Lung (tissue), 12 donors: ENCODE data around the gene DHRSX. TPM values are rescaled to one million over a fixed set of nuclear protein-coding genes. Genes with fewer than 3 reads are reported as not detected.
"Not testable (repeated sequence)": the region's sequence is repeated elsewhere in the genome, so short reads cannot be mapped to it uniquely, and the experiment has no call there.

Experiments
- ATAC-seq: fragments of 200-7000 bp; cut with Tn5 transposase; one replicate; pipeline ENCODE4 v1.9.1; 2020; ENCODE audit warnings: moderate number of reproducible peaks; ENCODE audit not compliant: insufficient read depth, low FRiP score
- DNase-seq, 3 donors: peaks; one replicate each; pipeline ENCODE4 v3.0.0-alpha.2; 2013 to 2017
- H3K27ac ChIP-seq, 2 donors: one replicate each; pipeline ENCODE4 v1.5.1; 2013; ENCODE audit warnings: mild to moderate bottlenecking in 2 of 2, moderate library complexity in 2 of 2, control low read depth in 1 of 2, inconsistent platforms in 1 of 2, low read depth in 1 of 2, low read length in 1 of 2
- H3K27me3 ChIP-seq, 3 donors: one replicate each; pipeline ENCODE4 v1.5.1; 2013; ENCODE audit warnings: low read length in 2 of 3; ENCODE audit not compliant: control insufficient read depth in 3 of 3, insufficient read depth in 3 of 3
- H3K36me3 ChIP-seq, 4 donors: one replicate each; pipeline ENCODE4 v1.5.1; 2013; ENCODE audit warnings: low read length in 4 of 4, mild to moderate bottlenecking in 1 of 4, moderate library complexity in 1 of 4; ENCODE audit not compliant: control insufficient read depth in 4 of 4, insufficient read depth in 4 of 4
- H3K4me1 ChIP-seq, 5 donors: one replicate each; pipeline ENCODE4 v1.5.1; 2013; ENCODE audit warnings: low read length in 5 of 5, mild to moderate bottlenecking in 2 of 5, moderate library complexity in 1 of 5; ENCODE audit not compliant: control insufficient read depth in 5 of 5, insufficient read depth in 5 of 5
- H3K4me3 ChIP-seq: one replicate; pipeline ENCODE4 v1.5.1; 2013; ENCODE audit warnings: mild to moderate bottlenecking, control low read depth, moderate library complexity
- H3K9ac ChIP-seq, 2 donors: one replicate each; pipeline ENCODE4 v1.5.1; 2013; ENCODE audit warnings: low read length in 2 of 2, control low read depth in 1 of 2; ENCODE audit not compliant: insufficient read depth in 1 of 2
- H3K9me3 ChIP-seq, 4 donors: one replicate each; pipeline ENCODE4 v1.5.1; 2013; ENCODE audit warnings: low read length in 3 of 4, mild to moderate bottlenecking in 1 of 4, moderate library complexity in 1 of 4; ENCODE audit not compliant: control insufficient read depth in 4 of 4, insufficient read depth in 3 of 4
- whole genome bisulfite sequencing, 2 donors: extraction: QIAGEN DNeasy Blood & Tissue Kit; methylation state at CpG; one replicate each; pipeline ENCODE4 v1.1.7; 2013; 5-methylcytosine and 5-hydroxymethylcytosine counted together
- polyA plus RNA-seq, 2 donors: library from polyadenylated mRNA; stranded (reverse); fragments of 200-250 nt; gene quantifications; one replicate each; pipeline ENCODE4 v1.2.1, GENCODE V29; 2013
- total RNA-seq, 2 donors: library from RNA; depleted of rRNA in 1 of 2; stranded (reverse); fragments of >200 nt in 1 of 2; gene quantifications; one replicate each; pipeline ENCODE4 v1.2.1, GENCODE V29; 2014 to 2021
- TF ChIP-seq, protein P1 (sequence below): IDR thresholded peaks from 2 replicates; pipeline ENCODE4 v1.5.1; 2012; ENCODE audit warnings: mild to moderate bottlenecking; ENCODE audit errors: control extremely low read depth, extremely low read depth
- donor health status: control.
- donor health status: control.
- donor health status: Bipolar disorder and iron deficiency.
- donor health status: healthy.
- donor health status: DM: yes; HTN: yes; CAD: no.

DHRSX gene
- total and polyA plus RNA-seq, 4 donors = 7.0 to 26.3 (median 18.9) TPM

DNA sequence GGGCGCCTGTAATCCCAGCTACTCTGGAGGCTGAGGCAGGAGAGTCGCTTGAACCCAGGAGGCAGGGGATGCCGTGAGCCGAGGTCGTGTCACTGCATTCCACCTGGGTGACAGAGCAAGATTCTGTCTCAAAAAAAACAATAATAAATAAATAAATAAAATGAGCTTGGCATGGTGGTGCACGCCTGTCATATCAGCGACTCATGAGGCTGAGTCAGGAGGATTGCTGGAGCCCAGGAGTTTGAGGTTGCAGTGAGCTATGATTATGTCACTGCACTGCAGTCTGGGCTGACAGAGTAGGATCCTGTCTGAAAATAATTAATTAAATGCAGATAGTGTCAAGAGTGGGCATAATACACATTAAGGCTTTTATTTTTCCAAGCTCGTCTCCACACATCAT lies 77.5 kb downstream of the DHRSX start:
- H3K27me3 ChIP-seq = no peaks in the 10 kb centered on the region
- peaks cover 0 to 12% (median 6%) of the 10 kb centered on the region in 4 donors for H3K36me3 ChIP-seq
- TF ChIP-seq, protein P1, sequence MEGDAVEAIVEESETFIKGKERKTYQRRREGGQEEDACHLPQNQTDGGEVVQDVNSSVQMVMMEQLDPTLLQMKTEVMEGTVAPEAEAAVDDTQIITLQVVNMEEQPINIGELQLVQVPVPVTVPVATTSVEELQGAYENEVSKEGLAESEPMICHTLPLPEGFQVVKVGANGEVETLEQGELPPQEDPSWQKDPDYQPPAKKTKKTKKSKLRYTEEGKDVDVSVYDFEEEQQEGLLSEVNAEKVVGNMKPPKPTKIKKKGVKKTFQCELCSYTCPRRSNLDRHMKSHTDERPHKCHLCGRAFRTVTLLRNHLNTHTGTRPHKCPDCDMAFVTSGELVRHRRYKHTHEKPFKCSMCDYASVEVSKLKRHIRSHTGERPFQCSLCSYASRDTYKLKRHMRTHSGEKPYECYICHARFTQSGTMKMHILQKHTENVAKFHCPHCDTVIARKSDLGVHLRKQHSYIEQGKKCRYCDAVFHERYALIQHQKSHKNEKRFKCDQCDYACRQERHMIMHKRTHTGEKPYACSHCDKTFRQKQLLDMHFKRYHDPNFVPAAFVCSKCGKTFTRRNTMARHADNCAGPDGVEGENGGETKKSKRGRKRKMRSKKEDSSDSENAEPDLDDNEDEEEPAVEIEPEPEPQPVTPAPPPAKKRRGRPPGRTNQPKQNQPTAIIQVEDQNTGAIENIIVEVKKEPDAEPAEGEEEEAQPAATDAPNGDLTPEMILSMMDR = no peak
- H3K4me3 ChIP-seq = no peak overlapping the region
- H3K9me3 ChIP-seq = peaks cover 0 to 3% (median 0%) of the 10 kb centered on the region in 4 donors
- ATAC-seq = no peak
- WGBS, 2 donors = 84 to 92% methylated on average over 8 of the region's 8 CpGs
- H3K9ac ChIP-seq = no peak overlapping the region
- no peak overlapping the region for H3K27ac ChIP-seq
- DNase-seq = no peak
- H3K4me1 ChIP-seq = no peaks in the 10 kb centered on the region

DNA sequence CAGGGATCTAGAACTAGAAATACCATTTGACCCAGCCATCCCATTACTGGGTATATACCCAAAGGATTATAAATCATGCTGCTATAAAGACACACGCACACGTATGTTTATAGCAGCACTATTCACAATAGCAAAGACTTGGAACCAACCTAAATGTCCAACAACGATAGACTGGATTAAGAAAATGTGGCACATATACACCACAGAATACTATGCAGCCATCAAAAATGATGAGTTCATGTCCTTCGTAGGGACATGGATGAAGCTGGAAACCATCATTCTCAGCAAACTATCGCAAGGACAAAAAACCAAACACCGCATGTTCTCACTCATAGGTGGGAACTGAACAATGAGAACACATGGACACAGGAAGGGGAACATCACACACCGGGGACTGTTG lies 81.4 kb downstream of the DHRSX start:
- H3K9ac ChIP-seq, H3K9me3 ChIP-seq, H3K4me1 ChIP-seq, ATAC-seq, DNase-seq, H3K27me3 ChIP-seq, H3K27ac ChIP-seq, H3K4me3 ChIP-seq, H3K36me3 ChIP-seq: not testable (repeated sequence)
- WGBS, 2 donors = 99 to 100% methylated on average over 2 to 3 of the region's 7 CpGs

DNA sequence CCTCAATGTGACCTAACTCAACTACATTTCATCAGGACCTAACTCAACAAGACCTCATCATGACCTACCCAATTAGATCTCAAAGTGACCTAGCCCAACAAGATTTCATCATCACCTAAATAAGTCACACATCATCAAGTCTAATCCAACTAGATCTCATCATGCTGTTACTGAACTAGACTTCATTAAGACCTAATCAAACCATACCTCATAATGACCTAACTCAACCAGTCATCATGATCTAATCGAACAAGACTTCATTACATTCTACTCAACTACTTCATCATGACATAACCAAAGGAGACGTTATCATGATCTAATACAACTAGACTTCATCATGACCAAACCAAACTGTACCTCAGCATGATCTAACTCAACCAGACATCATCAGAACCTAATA lies 82.8 kb downstream of the DHRSX start:
- DNase-seq (no peak), ATAC-seq (no peak)
- H3K36me3 ChIP-seq = peaks cover 0 to 6% (median 3%) of the 10 kb centered on the region in 4 donors
- H3K4me1 ChIP-seq = no peaks in the 10 kb centered on the region
- H3K9ac ChIP-seq = no peak overlapping the region
- TF ChIP-seq, protein P1 = no peak
- H3K27ac ChIP-seq = no peak overlapping the region
- no peaks in the 10 kb centered on the region for H3K27me3 ChIP-seq
- 93 to 97% methylated on average over 2 of the region's 2 CpGs for WGBS, 2 donors
- H3K9me3 ChIP-seq = no peaks in the 10 kb centered on the region
- H3K4me3 ChIP-seq = no peak overlapping the region

DNA sequence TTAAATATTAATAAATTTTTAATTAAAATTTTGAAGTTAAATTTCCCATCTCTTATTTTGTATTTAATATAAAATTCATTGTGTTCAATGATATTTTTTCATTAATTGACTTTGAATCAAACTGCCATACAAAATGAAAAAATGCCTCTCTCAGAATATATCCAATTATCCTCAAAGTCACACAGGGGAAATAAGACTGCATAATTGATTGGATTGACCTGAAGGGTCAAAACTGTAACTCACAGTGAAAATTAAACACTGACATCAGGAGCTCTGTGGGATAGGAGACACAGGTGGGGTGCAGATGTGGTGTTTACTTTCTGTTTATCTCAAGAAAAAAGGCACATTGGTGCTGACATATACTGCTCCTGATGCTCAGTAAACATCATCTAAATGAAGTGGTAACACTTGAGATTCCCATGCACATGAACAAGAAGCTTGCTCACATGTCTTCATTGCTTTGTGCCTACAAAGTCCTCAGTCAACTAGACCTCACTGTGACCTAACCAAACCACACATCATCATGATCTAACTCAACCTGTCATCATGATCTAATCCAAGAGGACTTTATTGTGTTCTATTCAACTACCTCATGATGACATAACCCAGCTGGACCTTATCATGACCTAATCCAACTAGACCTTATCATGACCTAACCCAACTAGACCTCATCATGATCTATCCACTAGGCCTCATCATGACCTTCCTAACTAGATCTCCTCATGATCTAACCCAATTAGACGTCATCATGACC lies 83.7 kb downstream of the DHRSX start:
- no peak for ATAC-seq
- peaks cover 0 to 6% (median 3%) of the 10 kb centered on the region in 4 donors for H3K36me3 ChIP-seq
- H3K4me1 ChIP-seq = no peaks in the 10 kb centered on the region
- H3K4me3 ChIP-seq = no peak overlapping the region
- H3K27me3 ChIP-seq = no peaks in the 10 kb centered on the region
- TF ChIP-seq, protein P1 = no peak
- DNase-seq = no peak
- no peaks in the 10 kb centered on the region for H3K9me3 ChIP-seq
- WGBS, 2 donors = 96 to 98% methylated on average over 1 of the region's 1 CpG
- H3K27ac ChIP-seq = no peak overlapping the region
- H3K9ac ChIP-seq = no peak overlapping the region
